Stimulated activated CD8-positive, alpha-beta memory T cell treated with anti-CD3 and anti-CD28 coated beads, Interleukin-7, amount 100 ng/mL, for 1 hour (primary cell): ENCODE results near the gene ASCL3.
"Not testable (repeated sequence)": the region's sequence is repeated elsewhere in the genome, so short reads cannot be mapped to it uniquely, and the experiment has no call there.

Source experiments
- DNase-seq, 2 donors: peaks; one replicate each; pipeline ENCODE4 v3.0.0-alpha.2; 2020; ENCODE audit warnings: low read depth in 2 of 2

Gene ASCL3

GRCh38 chr11:8947230-8947943, 4.6 kb upstream of the ASCL3 start:
- DNase-seq: no peak

- DNase-seq: no peak
These were observed 1.3 kb downstream of the ASCL3 start for GRCh38 chr11:8941341-8942103.

GRCh38 chr11:8937659-8938058, 5.2 kb downstream of the ASCL3 start:
- DNase-seq: no peak

- no peak for DNase-seq
These were observed 5.7 kb downstream of the ASCL3 start for GRCh38 chr11:8937159-8937558.

- DNase-seq: not testable (repeated sequence)
These were observed 7.0 kb downstream of the ASCL3 start for GRCh38 chr11:8935789-8936188.

- DNase-seq: no peak
These were observed 7.9 kb downstream of the ASCL3 start for GRCh38 chr11:8934742-8935488.

- no peak for DNase-seq
These were observed 8.9 kb downstream of the ASCL3 start for GRCh38 chr11:8933931-8934330.

GRCh38 chr11:8932564-8933180, 10.1 kb downstream of the ASCL3 start, which contains the start of gene C11orf16:
Gene C11orf16 (minus strand): TSS chr11:8932947. CDS start chr11:8932308, 639 bp downstream.
- DNase-seq: no peak

- no peak for DNase-seq
These were observed 12.2 kb downstream of the ASCL3 start for GRCh38 chr11:8930456-8931175.

GRCh38 chr11:8928981-8929615, 13.7 kb downstream of the ASCL3 start:
- DNase-seq: no peak

GRCh38 chr11:8928205-8928604, 14.6 kb downstream of the ASCL3 start:
- DNase-seq: no peak

- no peak for DNase-seq
These were observed 15.6 kb downstream of the ASCL3 start for GRCh38 chr11:8927233-8927632.

- no peak for DNase-seq
These were observed 16.6 kb downstream of the ASCL3 start for GRCh38 chr11:8926236-8926635.

GRCh38 chr11:8925711-8926110, 17.1 kb downstream of the ASCL3 start:
- no peak for DNase-seq

GRCh38 chr11:8922691-8923090, 20.1 kb downstream of the ASCL3 start:
- DNase-seq: no peak

- DNase-seq: no peak
These were observed 25.5 kb downstream of the ASCL3 start for GRCh38 chr11:8917157-8917825.

- DNase-seq: no peak
These were observed 28.2 kb downstream of the ASCL3 start for GRCh38 chr11:8914661-8915018.

- peak in 1 of 2 donors; percentile 22 for DNase-seq
These were observed 28.7 kb downstream of the ASCL3 start for GRCh38 chr11:8913961-8914660.

GRCh38 chr11:8911029-8911823, 31.6 kb downstream of the ASCL3 start, which contains the start of gene AKIP1:
Gene AKIP1 (plus strand): TSS chr11:8911189. CDS start chr11:8911450, 261 bp downstream.
- DNase-seq: peak; percentile 49 to 57
